Loucy (cell line): ENCODE results near the gene NKAIN2.

Experiments
- H2AFZ ChIP-seq: fragments of 200-600 bp; sonication (generic); 2 replicates; pipeline ENCODE4 v1.6.0; 2016; ENCODE audit warnings: antibody characterized with exemption, mild to moderate bottlenecking, low read length, moderate library complexity
- H3F3A ChIP-seq: fragments of 200-600 bp; 2 replicates; pipeline ENCODE4 v1.6.0; 2016; ENCODE audit warnings: antibody characterized with exemption, low read depth, mild to moderate bottlenecking
- H3K27me3 ChIP-seq: fragments of 200-600 bp; sonication (generic); 2 replicates; pipeline ENCODE4 v1.6.1; 2014; ENCODE audit warnings: low read length, mild to moderate bottlenecking; ENCODE audit not compliant: insufficient read depth, poor library complexity, severe bottlenecking
- H3K36me3 ChIP-seq: fragments of 200-600 bp; sonication (generic); 2 replicates; pipeline ENCODE4 v1.6.1; 2016; ENCODE audit warnings: low read length; ENCODE audit not compliant: insufficient read depth
- H3K4me1 ChIP-seq: fragments of 200-600 bp; sonication (generic); 2 replicates; pipeline ENCODE4 v1.5.1; 2014; ENCODE audit warnings: low read length, mild to moderate bottlenecking; ENCODE audit not compliant: insufficient read depth, poor library complexity, severe bottlenecking
- H3K4me2 ChIP-seq: fragments of 200-600 bp; sonication (generic); 2 replicates; pipeline ENCODE4 v1.6.0; 2014; ENCODE audit warnings: antibody characterized with exemption, low read length, low read depth, mild to moderate bottlenecking; ENCODE audit not compliant: poor library complexity, severe bottlenecking
- H3K4me3 ChIP-seq: fragments of 200-600 bp; sonication (generic); 2 replicates; pipeline ENCODE4 v1.5.1; 2014; ENCODE audit warnings: low read length, mild to moderate bottlenecking, mixed read lengths; ENCODE audit not compliant: poor library complexity, severe bottlenecking
- H3K79me2 ChIP-seq: fragments of 200-600 bp; sonication (generic); 2 replicates; pipeline ENCODE4 v1.6.1; 2014; ENCODE audit warnings: low read length; ENCODE audit not compliant: insufficient read depth
- H3K9ac ChIP-seq: fragments of 200-600 bp; sonication (generic); 2 replicates; pipeline ENCODE4 v1.6.0; 2014; ENCODE audit warnings: mild to moderate bottlenecking, low read depth, low read length, moderate library complexity; ENCODE audit not compliant: poor library complexity, severe bottlenecking
- H3K9me2 ChIP-seq: fragments of 200-600 bp; sonication (generic); replicated peaks from 2 replicates; pipeline ENCODE4 v1.6.1; 2016; ENCODE audit warnings: low read depth, low read length, mixed read lengths
- H3K9me3 ChIP-seq: fragments of 200-600 bp; sonication (generic); 2 replicates; pipeline ENCODE4 v1.6.1; 2014; ENCODE audit warnings: mild to moderate bottlenecking, antibody characterized with exemption, low read length, low read depth; ENCODE audit not compliant: insufficient read depth
- H4K20me1 ChIP-seq: fragments of 200-600 bp; sonication (generic); 2 replicates; pipeline ENCODE4 v1.6.0; 2014; ENCODE audit warnings: antibody characterized with exemption, low read length, mild to moderate bottlenecking; ENCODE audit not compliant: insufficient read depth, poor library complexity, severe bottlenecking
- CTCF ChIP-seq: fragments of 200-600 bp; sonication (generic); conservative IDR thresholded peaks from 2 replicates; pipeline ENCODE4 v1.5.1; 2014; ENCODE audit warnings: mild to moderate bottlenecking, antibody characterized with exemption, low read length
- EZH2phosphoT487 ChIP-seq: fragments of 200-600 bp; IDR thresholded peaks from 2 replicates; pipeline ENCODE4 v1.6.1; 2018; ENCODE audit warnings: antibody characterized with exemption, mild to moderate bottlenecking, moderate library complexity, borderline replicate concordance

NKAIN2 gene

GRCh38 chr6:124567401-124567800 is 763.7 kb downstream of the NKAIN2 start:
- H3F3A ChIP-seq: no peaks in the 10 kb centered on the region
- no peak overlapping the region for H3K4me2 ChIP-seq
- H3K9me2 ChIP-seq: no peaks in the 10 kb centered on the region
- H3K36me3 ChIP-seq: no peaks in the 10 kb centered on the region
- no peak for TF ChIP-seq EZH2phosphoT487
- no peak for TF ChIP-seq CTCF
- H3K9me3 ChIP-seq: peaks cover 5% of the 10 kb centered on the region; the same call in 1 of the 2 replicates
- no peaks in the 10 kb centered on the region for H4K20me1 ChIP-seq
- H3K4me3 ChIP-seq: no peak overlapping the region
- no peaks in the 10 kb centered on the region for H3K79me2 ChIP-seq
- H3K4me1 ChIP-seq: no peaks in the 10 kb centered on the region
- H3K9ac ChIP-seq: no peak overlapping the region
- H3K27me3 ChIP-seq: no peaks in the 10 kb centered on the region
- H2AFZ ChIP-seq: no peak overlapping the region

GRCh38 chr6:124573953-124574352 is 770.3 kb downstream of the NKAIN2 start:
- no peaks in the 10 kb centered on the region for H3K36me3 ChIP-seq
- TF ChIP-seq EZH2phosphoT487: no peak
- TF ChIP-seq CTCF: no peak
- H3K27me3 ChIP-seq: no peaks in the 10 kb centered on the region
- H3K9ac ChIP-seq: no peak overlapping the region
- H2AFZ ChIP-seq: no peak overlapping the region
- no peaks in the 10 kb centered on the region for H3K4me1 ChIP-seq
- no peak overlapping the region for H3K4me3 ChIP-seq
- H3K4me2 ChIP-seq: no peak overlapping the region
- no peaks in the 10 kb centered on the region for H4K20me1 ChIP-seq
- H3K79me2 ChIP-seq: no peaks in the 10 kb centered on the region
- peaks cover 5% of the 10 kb centered on the region; the same call in 1 of the 2 replicates for H3K9me3 ChIP-seq
- H3F3A ChIP-seq: no peaks in the 10 kb centered on the region
- no peaks in the 10 kb centered on the region for H3K9me2 ChIP-seq

GRCh38 chr6:124577734-124578281 is 774.1 kb downstream of the NKAIN2 start:
- Histone ChIP-seq H3K9me3 (no peaks in the 10 kb centered on the region), H3K4me1 (no peaks in the 10 kb centered on the region), H3K4me2 (no peak overlapping the region), H3K9ac (no peak overlapping the region), H3K36me3 (no peaks in the 10 kb centered on the region), H3K27me3 (no peaks in the 10 kb centered on the region), H3K9me2 (no peaks in the 10 kb centered on the region), H3F3A (no peaks in the 10 kb centered on the region), H3K4me3 (no peak overlapping the region), H2AFZ (no peak overlapping the region), H3K79me2 (no peaks in the 10 kb centered on the region), H4K20me1 (no peaks in the 10 kb centered on the region)
- TF ChIP-seq EZH2phosphoT487 (no peak), CTCF (no peak)
